HG02981 (cell line): ENCODE data around the gene GPR146.

Experiments
- ATAC-seq: cut with Tn5 transposase; IDR thresholded peaks from one replicate; pipeline ENCODE4 v1.9.1; 2021; ENCODE audit warnings: mild to moderate bottlenecking, moderate library complexity; ENCODE audit not compliant: unreplicated experiment

The GPR146 gene

GRCh38 chr7:1056785-1057410, 12.6 kb downstream of the GPR146 start:
- no peak for ATAC-seq

- no peak for ATAC-seq
Observed at GRCh38 chr7:1057416-1058291, 13.3 kb downstream of the GPR146 start.

GRCh38 chr7:1058311-1058710, 14.0 kb downstream of the GPR146 start:
- ATAC-seq: no peak

GRCh38 chr7:1058821-1059199, 14.5 kb downstream of the GPR146 start:
- ATAC-seq: no peak

- ATAC-seq: no peak
Observed at GRCh38 chr7:1059200-1060091, 15.1 kb downstream of the GPR146 start.

GRCh38 chr7:1060315-1061072, 16.1 kb downstream of the GPR146 start:
- no peak for ATAC-seq

- ATAC-seq: no peak
Observed at GRCh38 chr7:1061180-1061579, 16.8 kb downstream of the GPR146 start.

- ATAC-seq: peak; percentile 50
Observed at GRCh38 chr7:1062296-1063294, 18.2 kb downstream of the GPR146 start.

- no peak for ATAC-seq
Observed at GRCh38 chr7:1063361-1063760, 19.0 kb downstream of the GPR146 start.

- no peak for ATAC-seq
Observed at GRCh38 chr7:1064581-1064980, 20.2 kb downstream of the GPR146 start.

GRCh38 chr7:1065263-1065584, 20.9 kb downstream of the GPR146 start:
- ATAC-seq: no peak

- peak; percentile 65 for ATAC-seq
Observed at GRCh38 chr7:1065585-1066241, 21.4 kb downstream of the GPR146 start.

GRCh38 chr7:1066242-1066588, 21.9 kb downstream of the GPR146 start:
- ATAC-seq: no peak

- no peak for ATAC-seq
Observed at GRCh38 chr7:1068013-1068412, 23.7 kb downstream of the GPR146 start.

- no peak for ATAC-seq
Observed at GRCh38 chr7:1068619-1069018, 24.3 kb downstream of the GPR146 start.

GRCh38 chr7:1070544-1071011, 26.2 kb downstream of the GPR146 start:
- no peak for ATAC-seq

GRCh38 chr7:1071731-1072254, 27.4 kb downstream of the GPR146 start:
- no peak for ATAC-seq

- ATAC-seq: no peak
Observed at GRCh38 chr7:1073142-1073977, 29.0 kb downstream of the GPR146 start.
